Activated CD4-positive, CD25-positive, alpha-beta regulatory T cell treated with anti-CD3 and anti-CD28 coated beads, Interleukin-2, amount 50 U/mL, for 72 hours (primary cell): ENCODE data around the gene CLTA.
"Not testable (repeated sequence)": the region's sequence is repeated elsewhere in the genome, so short reads cannot be mapped to it uniquely, and the experiment has no call there.

ENCODE experiments used
- DNase-seq: peaks from one replicate; pipeline ENCODE4 v3.0.0; 2021

The CLTA gene

DNA sequence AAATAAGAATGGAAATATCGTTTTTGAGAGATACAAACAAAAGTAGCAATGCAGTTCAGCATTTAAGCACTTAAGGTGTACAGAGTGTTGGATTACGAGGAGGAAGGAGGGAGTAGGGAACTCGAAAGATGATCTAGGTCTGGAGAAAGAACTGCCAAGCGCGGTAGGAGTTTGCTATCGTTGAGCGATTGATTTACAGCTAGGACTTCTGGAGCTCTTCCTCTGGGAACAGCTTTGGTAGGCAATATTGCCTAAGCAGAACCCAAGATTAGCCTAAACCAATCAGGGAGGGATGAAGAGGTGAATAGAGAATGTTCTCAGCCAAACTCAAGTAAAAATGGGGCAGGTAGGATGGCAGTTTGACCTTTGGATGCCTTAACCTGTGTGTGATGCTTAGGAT, 965 bp downstream of the CLTA start:
- DNase-seq, result no peak

DNA sequence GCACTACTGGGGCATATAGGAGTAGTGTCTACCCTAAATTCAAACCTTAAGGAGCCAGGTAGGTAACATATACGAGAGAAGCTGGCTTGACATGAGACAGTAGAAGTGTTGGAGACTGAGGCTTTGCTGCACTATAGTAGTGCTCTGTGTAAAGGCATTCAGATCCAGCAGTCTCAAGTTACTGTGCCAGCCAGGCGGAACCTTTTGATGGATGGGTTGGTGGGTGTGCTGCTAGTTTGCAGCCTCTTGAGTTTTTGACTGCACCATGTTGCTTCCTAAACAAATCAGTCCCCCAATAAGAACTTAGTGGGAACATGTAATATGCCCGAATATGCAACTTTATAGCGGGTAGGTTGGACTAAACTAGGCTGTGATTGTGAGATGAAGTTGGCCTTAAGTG, 1.5 kb downstream of the CLTA start:
- no peak for DNase-seq

DNA sequence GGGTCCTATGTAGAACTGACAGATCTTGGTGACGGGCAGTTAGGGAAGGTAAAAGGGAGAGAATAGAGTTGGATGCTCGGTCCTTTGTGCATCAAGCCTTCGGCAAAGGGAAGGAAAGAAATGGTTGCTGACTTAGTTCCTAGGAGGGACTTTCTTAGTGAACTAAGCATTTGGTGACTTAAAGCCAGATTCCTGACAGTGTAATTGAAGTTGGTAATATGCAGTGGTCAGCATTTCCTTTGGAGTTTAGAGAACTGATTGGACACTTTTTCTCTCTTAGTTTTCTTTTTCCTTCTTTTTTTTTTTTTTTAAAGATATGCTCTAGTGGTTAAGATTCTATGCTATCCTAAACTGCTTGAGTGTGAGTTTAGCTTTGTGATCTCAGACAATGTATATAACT, 2.3 kb downstream of the CLTA start:
- no peak for DNase-seq

DNA sequence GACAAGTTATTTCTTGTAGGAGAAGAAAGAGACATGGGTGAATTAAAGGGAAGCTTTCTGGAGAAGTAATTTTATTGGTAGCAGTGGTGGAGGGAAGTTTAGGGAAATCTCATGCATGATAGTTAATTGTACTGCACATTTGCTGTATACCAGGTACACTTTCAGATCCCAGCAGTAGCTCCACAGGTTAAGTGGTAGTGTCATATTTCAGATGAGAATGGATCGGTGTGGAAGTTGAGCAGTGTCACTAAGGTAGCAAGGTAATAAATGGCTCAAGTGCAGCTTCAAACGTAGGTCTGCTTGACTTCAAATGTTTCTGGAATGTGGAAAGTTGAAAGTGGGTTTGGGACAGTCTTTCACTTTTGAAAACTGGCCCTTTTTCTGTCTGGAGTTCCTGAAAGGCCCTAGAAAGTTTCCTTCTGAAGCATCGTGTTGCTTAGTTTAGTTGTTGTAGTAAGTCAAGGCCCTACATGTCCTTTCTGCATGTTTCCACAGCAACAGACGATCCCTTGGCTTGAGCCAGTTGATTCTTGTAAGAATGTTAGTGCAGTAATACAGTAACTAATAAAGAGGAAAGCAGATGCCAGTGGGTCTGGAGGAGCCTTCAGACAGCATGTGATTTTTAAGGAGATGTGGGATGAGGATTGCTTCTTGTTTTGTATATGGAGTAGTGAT, 3.7 kb downstream of the CLTA start:
- no peak for DNase-seq

DNA sequence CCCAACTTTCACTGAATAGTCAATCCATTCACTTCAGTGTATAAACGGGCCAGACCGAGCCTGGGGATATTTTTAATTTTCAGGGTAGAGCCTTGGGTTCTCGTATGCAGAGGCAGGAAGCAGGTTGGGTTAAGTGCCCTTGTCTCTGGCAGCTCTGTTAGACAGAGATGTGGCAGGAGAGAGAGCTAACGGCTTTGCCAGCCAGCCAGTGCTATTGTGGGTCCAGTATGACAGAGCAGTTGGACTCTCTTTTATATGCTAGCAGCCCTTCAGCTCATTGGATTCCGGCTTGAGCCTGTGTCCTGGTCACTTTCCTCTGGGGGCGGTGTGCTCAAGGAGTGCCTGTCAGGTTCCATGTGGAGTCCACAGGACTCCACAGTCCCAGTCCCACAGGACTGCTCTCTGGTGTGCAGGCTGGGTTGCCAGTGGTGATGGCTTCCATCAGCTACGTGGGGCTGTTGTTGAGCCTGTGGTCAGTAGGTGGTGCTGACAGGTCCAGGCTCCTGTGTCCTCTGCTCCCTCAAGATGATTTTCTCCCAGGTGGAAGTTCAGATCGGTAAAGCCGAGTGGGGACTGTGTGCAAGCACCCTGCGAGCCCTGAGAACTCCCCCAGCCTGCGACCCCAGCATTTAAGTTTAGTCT, 14.3 kb downstream of the CLTA start:
- no peak for DNase-seq

DNA sequence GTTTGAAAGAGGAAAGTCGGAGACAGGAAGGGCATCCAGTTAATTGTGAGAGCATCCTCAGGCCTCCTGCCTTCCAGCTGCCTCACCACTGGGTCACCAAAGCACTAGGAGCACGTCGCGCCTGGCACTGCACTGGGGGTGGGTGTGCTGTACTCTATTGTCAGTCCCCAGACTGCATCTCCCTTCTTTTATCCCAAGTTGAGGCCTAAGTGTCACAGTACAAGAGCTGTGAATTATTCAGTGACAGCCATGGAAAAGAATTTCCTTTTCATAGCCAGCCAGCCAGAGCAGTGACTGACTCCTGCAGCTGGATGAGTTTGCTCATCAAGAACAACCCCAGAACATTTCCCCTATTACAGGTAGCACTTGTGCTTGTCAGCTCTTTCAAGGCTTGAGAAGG, 16.3 kb downstream of the CLTA start:
- DNase-seq, result no peak

DNA sequence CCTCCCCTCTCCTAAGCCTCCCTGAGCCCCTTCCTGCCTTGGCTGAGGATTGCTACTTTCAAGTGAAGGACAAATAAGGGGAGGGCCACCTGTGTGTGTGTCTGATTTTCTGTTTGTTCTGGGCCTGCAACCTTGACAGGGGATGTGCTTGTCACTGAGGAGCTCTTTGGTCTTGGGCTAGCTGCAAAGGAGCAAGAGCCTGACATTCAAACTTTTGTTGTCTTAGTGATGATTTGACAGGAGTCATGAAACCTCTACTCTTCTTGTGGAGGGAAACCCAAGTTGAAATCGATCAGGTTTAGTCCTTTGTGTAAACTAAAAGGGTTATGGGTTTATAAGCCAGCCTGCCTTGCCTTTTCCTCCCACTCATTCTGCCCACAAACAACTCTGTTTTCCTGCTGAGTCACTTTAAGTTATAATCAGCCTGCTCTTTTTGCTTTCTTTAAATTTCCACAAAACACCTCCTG, 16.9 kb downstream of the CLTA start:
- no peak for DNase-seq

DNA sequence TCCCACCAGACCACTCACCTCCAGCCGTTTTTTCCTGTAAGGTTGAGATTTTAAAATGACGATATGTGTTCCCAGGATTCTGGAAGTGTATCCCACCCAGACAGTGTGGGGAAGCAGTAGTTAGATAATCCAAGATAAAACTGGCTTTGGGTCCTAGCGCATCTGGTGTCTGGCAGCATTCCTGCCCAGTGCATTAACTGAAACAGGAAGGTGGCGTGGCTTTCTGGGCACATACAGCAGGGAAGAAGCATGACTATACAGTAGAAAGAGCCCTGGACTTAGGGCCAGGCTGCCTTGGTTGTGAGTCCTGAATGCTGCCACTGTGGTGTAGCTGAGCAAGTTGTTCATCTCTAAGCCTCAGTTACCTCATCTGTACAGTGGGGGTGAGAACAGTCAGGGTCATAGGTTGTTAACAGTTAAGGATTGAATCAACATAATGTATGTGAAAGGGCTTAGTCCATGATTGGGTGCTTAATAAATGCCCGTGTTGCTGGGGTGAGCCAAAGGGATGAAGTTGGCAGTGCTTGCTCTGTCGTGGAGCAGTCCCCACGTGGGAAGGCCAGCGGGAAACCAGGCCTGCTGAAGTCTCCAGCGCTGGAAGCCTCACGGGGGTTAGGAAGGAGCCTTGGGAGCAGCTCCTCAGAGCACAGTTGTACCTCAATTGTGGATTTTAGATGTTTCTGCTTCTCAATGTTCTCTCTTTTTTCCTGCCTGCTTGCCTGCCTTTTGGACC, 18.0 kb downstream of the CLTA start:
- no peak for DNase-seq

DNA sequence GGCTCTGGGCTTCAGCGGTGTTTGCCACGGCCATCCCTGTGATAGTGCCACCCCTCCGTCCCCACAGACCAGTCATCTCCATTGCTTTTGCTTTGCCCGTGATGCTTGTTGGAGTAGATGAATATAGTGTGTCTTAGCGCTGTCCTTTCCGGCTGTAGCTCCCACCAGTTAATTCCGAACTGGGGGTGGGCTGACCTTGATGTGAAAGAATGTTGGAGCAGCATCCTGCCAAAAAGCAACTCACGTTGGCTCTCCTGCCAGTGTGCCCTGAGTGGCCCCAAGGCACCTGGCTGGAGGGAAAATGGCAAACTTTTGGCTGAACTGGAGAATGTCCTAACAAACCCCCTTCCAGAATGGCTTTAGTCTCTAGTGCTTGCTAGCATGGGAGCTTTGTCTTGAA, 20.0 kb downstream of the CLTA start:
- no peak for DNase-seq

DNA sequence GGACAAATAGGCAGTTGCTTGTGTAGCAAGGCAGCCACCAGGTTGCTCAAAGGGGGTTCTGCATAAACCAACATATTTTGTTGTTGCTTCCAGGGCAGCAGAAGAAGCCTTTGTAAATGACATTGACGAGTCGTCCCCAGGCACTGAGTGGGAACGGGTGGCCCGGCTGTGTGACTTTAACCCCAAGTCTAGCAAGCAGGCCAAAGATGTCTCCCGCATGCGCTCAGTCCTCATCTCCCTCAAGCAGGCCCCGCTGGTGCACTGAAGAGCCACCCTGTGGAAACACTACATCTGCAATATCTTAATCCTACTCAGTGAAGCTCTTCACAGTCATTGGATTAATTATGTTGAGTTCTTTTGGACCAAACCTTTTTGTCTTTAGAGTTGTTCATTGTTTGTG, 20.8 kb downstream of the CLTA start:
- DNase-seq, result no peak

DNA sequence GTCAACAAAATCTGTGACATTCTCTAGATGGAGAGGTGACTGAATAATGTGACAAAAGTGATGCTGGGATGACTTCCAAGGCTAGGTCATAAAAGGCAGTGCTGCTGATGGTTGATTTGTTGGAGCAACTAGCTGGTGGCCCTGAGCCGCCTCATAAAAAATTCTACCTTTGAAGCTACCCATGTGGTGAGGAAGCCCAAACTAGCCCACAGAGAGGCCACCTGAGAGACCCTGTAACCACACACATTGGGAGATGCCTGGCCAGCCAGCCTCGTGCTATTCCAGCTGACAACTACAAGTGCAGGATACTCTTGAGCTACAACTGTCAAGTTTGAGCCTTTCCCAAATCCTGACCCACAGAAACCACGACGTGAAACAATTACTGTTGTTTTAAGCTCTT, 22.7 kb downstream of the CLTA start:
- DNase-seq, result no peak

DNA sequence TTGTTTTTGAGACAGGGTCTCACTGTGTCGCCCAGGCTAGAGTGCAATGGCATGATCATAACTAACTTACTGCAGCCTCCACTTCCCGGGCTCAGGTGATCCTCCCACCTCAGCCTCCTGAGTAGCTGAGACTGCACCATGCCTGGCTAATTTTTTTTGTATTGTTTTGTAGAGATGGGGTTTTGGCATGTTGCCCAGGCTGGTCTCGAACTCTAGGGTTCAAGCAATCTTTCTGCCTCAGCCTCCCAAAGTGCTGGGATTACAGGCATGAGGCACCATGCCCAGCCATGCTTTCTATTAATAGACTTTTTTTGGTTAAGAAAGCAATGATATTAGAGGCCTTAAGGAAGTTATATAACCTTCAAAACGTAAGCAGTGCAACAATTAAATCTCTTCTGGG, 23.3 kb downstream of the CLTA start:
- no peak for DNase-seq

DNA sequence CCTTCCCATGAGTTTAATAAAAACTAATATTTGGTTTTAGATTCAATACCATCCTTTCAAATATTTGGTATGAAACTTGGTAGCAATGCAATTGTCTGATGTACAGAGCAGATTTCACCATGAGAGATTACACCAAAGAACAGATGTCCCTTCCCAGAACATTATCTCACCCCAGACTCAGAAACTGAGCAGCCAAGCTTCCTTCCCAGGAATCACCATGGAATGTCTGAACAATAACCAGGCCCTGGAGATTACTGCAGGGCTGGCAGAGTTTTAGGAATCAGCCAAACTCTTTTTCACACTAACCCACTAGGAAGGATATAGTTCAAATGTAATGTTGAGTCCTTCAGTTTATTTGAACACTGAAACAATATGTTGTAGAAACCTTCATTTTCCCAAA, 23.9 kb downstream of the CLTA start:
- no peak for DNase-seq

DNA sequence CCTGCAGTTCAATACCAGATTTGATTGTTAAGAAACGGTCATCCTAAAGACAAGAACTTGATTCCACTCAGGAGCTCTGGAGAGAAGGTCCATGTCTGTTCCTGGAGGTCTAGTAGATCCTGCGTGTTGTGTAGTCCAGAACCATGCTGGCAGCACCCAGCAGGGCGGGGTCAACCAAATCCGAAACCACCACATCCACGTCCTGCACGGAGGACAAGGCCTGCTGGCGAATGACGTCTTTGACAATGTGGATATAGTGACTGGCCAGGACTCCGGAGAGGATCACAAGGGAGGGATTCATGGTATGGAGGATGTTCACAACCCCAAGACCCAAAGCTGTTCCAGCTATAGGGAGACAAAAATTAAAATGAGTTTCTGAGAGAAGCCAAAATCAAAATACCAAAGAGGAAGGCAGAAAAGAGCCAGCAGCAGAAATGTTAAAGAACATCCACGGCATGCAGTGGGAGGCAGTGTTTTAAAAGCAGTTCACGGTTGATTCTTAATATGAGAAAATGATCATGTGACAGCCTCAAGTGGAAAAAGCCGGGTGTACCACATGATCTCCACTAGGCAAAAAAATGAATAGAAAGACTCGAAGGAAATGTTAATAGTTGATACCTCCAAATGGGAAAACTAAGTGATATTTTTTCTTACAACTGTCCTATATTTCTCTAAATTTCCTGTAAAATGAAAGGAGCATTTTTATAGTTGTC, 26.7 kb downstream of the CLTA start:
- no peak for DNase-seq

DNA sequence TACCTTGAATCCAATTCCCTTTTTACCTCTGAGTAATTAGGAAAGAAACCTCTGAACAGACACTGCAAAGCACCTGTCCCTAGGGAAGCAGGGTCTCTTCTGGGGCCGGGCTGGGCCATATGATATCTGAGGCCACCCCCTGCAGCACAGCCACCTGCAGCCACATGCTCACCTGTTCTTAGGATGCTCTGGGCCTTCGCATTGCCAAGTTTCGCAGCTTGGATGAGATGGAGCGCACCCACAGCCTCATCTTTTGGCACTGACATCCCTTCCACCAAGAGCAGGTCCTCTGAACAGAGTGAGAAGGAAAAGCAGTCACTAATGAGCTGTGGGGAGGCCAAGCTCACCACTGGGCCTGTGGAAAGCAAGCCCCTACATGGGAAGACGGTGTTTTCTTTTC, 27.3 kb downstream of the CLTA start:
- DNase-seq, result no peak

DNA sequence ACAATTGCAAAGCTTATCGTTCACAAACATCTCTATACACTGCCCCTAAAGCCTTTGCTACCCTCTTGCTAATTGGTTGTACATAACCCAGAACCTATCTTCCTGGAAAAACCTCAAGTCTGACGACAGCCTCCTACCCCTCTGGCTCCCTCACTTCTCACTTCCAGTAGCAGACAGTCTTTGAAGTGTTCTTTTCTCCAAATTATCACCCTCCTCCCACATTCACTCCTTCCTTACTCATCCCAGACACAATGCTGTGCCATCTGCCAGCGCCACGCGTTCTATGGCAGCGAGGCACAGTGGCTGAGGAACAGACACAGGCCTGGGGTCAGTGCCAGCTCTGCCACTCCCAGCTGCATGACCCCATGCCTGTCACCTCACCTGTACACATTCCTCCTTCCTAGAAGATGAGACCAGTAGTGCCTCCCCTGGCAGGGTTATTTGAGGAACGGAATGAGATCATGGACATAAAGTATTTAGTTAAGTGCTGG, 27.7 kb downstream of the CLTA start:
- no peak for DNase-seq

DNA sequence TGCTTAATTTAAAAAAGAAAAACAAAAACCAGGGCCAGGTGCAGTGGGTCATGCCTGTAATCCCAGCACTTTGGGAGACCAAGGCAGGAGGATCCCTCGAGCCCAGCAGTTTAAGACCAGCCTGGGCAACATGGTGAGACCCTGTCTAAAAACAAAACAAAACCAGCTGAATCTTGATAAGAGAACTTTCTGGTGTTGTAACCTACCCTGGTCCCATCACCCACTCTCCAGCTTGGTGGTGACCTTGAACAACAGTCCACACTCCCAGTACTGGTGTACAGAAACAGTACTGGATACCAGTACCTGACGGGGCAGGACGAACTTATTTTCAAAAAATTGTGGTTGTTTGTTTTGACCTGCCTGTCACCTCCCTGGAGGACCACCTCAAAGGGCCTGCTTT, 30.9 kb downstream of the CLTA start:
- DNase-seq, result no peak

DNA sequence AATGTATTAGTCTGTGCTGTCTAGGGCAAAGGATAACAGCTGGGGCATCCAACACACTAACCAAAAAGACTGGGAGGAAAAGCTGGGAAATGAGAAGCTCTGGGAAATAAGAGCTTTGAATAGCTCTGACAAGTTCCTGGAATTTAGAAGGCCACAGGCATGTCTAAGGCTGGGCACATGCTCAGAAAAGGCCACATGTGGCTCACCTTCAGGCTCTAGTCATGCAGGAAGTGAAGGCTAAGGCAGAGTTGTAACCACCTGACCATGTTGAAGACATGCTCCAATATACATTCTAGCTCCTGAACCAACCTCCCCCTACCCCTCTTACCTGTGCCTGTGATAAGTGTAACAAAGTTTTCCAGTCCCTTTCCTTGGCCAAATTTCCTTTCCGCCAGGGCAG, 31.7 kb downstream of the CLTA start:
- DNase-seq, result no peak

DNA sequence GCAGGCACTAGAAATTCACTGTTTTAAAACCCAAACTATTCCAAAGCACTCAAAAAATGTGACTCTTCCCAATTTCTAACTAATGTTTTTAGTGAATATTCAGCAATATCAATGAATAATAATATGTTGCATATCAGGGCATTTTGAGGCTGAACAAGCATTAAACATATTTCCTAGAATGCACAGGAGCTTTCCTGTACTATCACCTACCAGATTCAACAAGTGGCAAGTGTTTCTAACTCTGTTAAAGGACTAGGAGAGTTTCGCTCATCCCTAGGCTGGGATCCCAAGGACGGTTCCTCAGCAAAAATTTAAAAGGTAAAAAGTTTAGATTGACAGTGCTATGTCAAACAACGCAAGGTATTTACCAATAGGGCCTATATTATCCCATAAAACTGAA, 46.5 kb downstream of the CLTA start:
- DNase-seq, result no peak

DNA sequence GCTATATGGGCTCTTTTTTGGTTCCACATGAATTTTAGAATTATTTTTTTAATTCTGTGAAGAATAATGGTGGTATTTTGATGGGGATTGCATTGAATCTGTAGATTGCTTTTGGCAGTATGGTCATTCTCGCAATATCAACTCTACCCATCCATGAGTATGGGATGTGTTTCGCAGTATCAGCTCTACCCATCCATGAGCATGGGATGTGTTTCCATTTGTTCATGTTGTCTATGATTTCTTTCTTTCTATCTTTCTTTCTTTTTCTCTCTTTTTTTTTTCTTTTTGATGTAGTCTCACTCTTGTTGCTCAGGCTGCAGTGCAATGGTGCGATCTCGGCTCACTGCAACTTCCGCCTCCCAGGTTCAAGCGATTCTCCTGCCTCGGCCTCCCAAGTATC, 48.5 kb downstream of the CLTA start:
- not testable (repeated sequence) for DNase-seq

DNA sequence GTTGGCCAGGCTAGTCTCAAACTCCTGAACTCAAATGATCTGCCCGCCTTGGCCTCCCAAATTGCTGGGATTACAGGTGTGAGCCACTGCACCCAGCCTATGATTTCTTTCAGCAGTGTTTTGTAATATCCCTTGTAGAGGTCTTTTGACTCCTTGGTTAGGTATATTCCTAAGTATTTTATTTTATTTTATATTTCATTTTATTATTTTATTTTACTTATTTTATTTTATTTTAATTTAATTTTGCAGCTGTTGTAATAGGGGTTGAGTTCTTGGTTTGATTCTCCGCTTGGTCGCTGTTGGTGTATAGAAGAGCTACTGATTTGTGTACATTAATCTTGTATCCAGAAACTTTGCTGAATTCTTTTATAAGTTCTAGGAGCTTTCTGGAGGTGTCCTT, 49.0 kb downstream of the CLTA start:
- not testable (repeated sequence) for DNase-seq

DNA sequence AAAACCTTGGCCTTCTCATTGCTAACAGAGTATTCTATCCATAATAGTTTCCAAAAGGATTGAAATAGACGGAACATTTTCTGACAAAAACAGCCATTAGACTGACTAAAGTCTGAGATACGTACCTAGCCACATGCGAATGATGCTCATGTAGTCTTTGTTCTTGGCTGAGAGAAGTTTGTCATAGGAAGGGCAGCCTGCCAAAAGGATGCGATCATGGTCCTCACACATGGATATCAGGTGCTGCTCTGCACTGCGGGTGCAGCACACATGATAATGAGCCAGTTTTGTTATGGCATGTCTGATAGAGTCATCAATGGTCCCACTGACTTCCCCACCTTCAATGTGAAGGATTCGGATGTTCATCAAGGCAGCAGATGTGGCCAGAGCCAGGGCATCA, 55.2 kb downstream of the CLTA start:
- no peak for DNase-seq

DNA sequence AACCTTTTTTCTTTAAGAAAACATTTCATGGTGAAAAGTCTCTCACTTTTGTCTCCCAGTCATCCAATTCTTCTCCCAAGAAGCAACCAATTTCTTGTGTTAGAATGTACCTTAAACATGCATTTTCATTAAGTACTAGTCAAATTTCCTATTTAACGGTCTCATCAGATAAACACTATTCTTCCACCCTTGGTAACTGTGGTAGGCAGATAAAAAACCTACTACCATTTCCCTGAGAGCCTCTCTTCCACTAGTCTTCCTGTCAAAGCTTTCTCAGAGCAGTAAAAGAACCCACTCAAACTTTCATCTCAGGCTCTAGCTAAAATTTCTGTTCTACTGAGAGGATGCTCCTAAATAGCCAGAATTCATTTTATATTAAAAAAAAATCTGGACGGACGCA, 56.6 kb downstream of the CLTA start:
- no peak for DNase-seq

DNA sequence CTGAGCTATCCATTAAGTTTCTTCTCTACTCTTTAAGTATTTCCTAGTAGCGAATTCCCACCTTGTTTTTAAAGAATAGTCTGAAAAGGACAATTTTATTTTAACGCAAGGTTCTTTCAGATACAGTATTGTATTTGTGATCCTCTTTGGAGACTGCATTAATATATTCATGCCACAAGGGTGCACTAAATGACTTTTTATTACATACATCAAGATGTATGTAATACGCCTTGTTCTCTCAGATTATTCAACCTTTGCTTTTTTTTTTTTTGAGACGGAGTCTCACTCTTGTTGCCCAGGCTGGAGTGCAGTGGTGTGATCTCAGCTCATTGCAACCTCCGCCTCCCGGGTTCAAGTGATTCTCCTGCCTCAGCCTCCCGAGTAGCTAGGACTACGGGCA, 57.3 kb downstream of the CLTA start:
- DNase-seq, result not testable (repeated sequence)
